AG09309 (cell line): ENCODE data around the gene FGF16.

ENCODE experiments used
- DNase-seq: peaks from one replicate; pipeline ENCODE4 v3.0.0-alpha.2; 2010; ENCODE audit warnings: low read depth
- H3K4me3 ChIP-seq: 2 replicates; pipeline ENCODE4 v1.5.1; 2011; ENCODE audit warnings: mild to moderate bottlenecking, low read depth, low read length, moderate library complexity; ENCODE audit not compliant: control insufficient read depth
- TF ChIP-seq, protein P1 (sequence below): IDR thresholded peaks from 2 replicates; pipeline ENCODE4 v1.5.1; 2011; ENCODE audit warnings: mild to moderate bottlenecking, low read depth, low read length, inconsistent platforms; ENCODE audit not compliant: insufficient read depth, control insufficient read depth; ENCODE audit errors: missing control alignments

FGF16 gene

DNA sequence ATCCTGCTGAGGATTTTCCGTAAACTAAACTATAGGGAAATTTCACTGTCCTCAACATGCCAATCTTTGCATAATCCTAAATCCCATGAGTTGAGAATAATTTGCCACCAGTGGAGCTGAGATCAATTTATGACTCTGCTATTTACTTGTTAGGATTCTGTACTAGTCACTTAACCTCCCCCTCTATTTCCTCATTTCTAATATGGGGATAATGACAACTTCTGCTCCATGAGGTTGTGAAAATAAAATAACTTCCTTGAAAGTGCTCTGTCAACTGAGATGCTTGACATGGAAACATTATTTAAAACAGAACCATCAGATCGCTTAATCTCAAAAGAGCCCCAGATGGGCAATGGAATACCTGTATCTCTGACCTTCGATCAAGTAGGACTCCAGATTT is 2.6 kb upstream of the FGF16 start:
- DNase-seq = no peak
- TF ChIP-seq, protein P1, sequence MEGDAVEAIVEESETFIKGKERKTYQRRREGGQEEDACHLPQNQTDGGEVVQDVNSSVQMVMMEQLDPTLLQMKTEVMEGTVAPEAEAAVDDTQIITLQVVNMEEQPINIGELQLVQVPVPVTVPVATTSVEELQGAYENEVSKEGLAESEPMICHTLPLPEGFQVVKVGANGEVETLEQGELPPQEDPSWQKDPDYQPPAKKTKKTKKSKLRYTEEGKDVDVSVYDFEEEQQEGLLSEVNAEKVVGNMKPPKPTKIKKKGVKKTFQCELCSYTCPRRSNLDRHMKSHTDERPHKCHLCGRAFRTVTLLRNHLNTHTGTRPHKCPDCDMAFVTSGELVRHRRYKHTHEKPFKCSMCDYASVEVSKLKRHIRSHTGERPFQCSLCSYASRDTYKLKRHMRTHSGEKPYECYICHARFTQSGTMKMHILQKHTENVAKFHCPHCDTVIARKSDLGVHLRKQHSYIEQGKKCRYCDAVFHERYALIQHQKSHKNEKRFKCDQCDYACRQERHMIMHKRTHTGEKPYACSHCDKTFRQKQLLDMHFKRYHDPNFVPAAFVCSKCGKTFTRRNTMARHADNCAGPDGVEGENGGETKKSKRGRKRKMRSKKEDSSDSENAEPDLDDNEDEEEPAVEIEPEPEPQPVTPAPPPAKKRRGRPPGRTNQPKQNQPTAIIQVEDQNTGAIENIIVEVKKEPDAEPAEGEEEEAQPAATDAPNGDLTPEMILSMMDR = no peak
- H3K4me3 ChIP-seq = no peak overlapping the region

DNA sequence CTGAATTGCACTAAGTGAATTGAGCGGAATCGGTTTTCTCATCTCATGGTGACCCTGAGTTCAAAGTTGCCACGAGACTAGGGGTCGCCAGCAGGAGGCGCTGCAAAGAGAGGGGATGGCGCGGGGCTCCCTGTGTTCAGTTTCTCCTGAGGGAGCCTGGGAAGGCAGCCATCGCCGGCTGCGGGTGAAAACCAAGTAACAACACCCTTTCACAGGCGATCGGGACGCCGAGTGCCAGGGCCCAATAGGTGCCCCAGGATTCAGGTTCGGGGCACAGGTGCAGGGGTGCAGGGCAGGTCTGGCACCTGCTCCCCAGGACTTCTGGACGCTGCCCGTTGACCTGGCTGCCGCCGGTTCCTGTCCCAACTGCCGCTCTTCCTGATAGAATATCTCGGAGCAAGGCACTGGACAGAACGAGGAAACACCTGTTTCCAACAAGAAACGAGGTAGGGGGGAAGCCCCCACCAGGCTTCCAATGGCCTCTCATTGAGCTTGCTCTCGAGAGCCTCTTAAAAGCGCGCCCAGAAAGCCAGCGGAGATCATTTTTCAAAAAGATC is 1.1 kb upstream of the FGF16 start:
- peak overlapping the region; percentile 17 for H3K4me3 ChIP-seq
- TF ChIP-seq, protein P1 = peak; percentile 37
- DNase-seq = no peak

DNA sequence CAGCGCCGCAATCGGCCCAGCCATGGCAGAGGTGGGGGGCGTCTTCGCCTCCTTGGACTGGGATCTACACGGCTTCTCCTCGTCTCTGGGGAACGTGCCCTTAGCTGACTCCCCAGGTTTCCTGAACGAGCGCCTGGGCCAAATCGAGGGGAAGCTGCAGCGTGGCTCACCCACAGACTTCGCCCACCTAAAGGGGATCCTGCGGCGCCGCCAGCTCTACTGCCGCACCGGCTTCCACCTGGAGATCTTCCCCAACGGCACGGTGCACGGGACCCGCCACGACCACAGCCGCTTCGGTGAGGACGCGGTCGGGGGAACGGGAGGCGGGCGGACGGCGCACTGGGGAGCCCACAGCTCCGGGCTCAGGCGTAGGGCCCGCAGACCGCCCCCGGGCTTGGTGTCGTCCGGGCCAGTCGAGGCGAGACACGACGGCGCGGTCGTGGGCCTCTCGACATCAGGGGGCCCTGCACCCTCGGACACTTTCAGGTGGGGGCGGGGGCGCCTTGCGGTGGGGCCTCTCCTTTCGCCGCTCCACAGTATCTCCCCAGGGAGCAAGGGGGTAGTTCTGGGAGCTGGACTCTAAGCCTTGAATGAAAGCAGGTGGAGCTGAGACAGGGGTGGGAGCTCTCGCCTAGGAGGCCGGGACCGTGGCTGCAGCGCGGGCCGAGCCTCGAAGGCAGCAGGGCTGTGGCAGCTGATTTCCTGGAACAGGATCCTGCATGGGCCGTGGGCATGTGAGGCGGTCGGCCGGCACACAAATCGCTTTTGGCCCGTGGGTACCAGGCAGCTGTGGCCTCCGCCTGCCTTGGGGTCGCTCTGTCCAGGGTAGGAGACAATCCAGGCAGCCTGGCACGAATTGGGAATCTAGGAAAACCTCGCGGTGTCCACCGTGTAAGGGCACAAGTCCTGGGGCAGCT is 722 bp downstream of the FGF16 start:
- no peak for DNase-seq
- TF ChIP-seq, protein P1 = no peak
- no peak overlapping the region for H3K4me3 ChIP-seq

DNA sequence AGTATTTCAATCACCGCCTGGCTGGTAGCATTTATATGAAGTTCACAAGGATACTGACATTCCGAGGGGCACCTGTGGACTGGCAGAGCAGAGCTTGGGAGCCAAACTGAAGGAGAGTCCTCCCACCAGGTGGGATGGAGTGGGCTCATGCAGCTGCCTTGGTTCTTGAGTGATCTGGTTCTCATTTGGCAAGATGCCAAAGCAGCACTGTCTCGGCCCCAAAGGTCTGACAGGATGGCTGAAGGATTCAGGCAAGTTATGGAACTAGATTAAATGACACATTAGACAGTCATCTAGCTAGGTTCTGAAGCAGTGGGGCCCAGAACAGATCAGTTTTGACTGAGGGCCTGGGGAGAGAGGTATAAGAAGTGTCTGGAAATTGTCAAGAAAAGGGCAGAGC is 3.2 kb downstream of the FGF16 start:
- TF ChIP-seq, protein P1 = no peak
- no peak overlapping the region for H3K4me3 ChIP-seq
- no peak for DNase-seq

DNA sequence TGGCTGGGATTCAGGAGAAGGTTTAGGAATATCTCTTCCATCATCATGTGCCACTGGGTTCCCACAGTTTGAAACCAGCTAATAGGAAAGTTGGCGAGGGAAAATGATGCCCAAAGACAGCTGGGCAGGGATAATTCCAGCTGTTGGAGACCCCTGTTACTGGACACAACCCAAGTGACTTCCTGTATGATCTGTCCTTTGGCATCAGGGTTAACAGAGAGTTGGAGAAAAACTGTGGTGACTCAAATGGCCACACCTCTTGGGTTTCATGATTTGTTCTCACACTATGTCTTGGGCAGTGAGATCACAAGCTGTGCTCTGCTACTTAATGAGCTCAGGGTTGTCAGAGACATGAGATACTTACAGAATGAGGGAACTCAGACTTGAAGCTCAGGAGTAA is 3.8 kb downstream of the FGF16 start:
- H3K4me3 ChIP-seq = no peak overlapping the region
- TF ChIP-seq, protein P1 = no peak
- no peak for DNase-seq

DNA sequence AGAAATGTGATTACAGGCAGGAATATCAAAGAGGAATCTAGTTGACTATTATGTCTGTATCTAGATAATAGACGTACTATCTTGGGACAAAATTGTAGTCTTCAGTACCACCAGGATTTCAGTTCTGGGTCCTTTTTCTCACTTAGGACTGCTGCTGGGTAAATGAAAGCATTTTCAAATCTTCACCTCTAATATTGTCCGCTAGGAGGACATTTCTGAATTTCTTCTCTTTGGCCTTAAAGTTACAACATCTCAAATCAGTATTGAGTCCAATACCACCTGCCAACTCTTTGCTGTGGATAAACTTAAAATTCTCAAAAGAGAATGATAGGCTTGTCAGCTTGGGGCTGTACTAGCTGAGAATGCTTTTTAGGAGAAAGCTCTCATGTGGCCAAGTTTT is 6.0 kb downstream of the FGF16 start:
- no peak overlapping the region for H3K4me3 ChIP-seq
- TF ChIP-seq, protein P1 = no peak
- no peak for DNase-seq

DNA sequence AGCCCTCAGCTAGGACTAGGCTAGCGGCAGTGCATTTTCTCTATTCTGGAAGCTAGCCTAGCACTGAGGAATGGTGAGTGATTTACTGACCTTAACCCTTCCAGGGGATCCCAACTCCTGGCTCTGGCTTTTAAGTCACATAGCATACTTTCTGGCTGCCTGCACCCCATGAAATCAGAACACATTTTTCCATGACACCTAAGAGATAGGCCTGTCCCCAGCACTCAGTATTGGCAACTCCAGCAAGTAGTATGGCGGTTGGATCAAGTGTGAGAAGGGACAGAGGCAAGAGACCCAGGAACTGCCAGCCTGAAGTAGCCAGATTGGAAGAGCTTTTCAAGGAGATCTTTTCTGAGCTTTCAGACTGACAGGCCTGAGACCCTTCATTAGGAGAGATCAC is 8.2 kb downstream of the FGF16 start:
- TF ChIP-seq, protein P1 = no peak
- DNase-seq = no peak
- no peak overlapping the region for H3K4me3 ChIP-seq
